Bronchus fibroblast of lung (primary cell): Measurements from ENCODE around the gene AXDND1. TPM values are rescaled to one million over a fixed set of nuclear protein-coding genes. Genes with fewer than 3 reads are reported as not detected.

Experiments used
- total RNA-seq: library from RNA; depleted of rRNA; stranded (reverse); fragments of >200 nt; gene quantifications from 2 replicates; pipeline ENCODE4 v1.2.3, GENCODE V29; 2015

The AXDND1 gene
- 0.30 TPM in 1 of 2 replicates, not detected in the other for total RNA-seq

GRCh38 chr1:179365342-179366092, at the start of gene AXDND1:
Gene AXDND1 (plus strand): TSS chr1:179365971. CDS start chr1:179366510, 539 bp downstream.

DNA sequence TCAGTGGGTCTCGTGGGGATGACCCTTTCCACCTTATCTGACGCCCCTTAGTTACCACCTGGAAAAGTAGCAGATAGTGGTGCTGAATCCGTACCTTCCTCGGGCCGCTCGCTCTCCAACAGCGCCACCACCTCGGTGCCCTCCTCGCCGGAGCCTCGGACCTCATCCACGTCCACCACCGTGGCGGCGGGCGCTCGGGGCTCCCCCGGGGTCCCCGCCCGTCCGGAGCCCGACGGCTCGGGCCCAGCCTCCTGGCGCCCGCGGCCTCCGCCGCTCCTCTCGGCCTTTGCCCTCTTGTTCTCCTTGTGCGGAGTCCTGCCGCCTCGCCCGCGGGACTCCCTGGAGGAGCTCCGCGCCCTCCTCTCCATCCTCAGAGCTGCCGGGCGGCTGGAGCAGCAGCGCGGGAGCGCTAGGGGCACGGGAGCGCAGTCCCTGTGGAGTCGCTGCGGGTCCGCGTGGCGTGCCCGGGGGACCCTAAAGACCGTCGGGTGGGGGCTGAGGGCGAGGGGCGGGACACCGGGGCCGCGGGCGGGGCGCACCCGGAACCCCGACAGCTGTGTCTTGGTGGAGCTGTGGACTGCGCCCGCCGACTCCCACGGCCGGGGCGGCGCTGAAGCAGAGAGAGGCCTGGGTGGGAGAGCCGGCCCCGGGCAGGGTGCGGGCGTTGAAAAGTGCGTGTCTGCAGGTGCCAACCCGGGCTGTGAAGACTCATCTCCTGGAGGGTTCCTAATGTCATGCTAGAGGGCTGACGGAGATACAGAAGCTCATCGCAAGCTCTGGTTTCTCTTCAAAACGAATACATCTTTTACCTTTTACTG, 209.9 kb downstream of the AXDND1 start, which contains the start of gene NPHS2:
TSS of gene NPHS2 (minus strand) at position 452 of the 818 bp plus-strand sequence. CDS start at position 368, 84 bp downstream.

GRCh38 chr1:179591592-179592580, 226.1 kb downstream of the AXDND1 start, which contains the start of gene TDRD5:
Gene TDRD5 (plus strand): TSS chr1:179591832. CDS start chr1:179592616, 784 bp downstream.

Other genes with a start within 250 kb of the AXDND1 start
- gene ABL2, start 136.3 kb upstream of the AXDND1 start, total RNA-seq: 10.3 and 11.9 TPM in 2 replicates
- gene SOAT1, start 72.2 kb upstream of the AXDND1 start, total RNA-seq: 10.3 and 11.1 TPM in 2 replicates
- not detected in 2 replicates for gene NPHS2, start 210.0 kb downstream of the AXDND1 start, total RNA-seq
- not detected in 2 replicates for gene TDRD5, start 225.9 kb downstream of the AXDND1 start, total RNA-seq